Tibial nerve (tissue), 4 donors: Measurements from ENCODE around the gene RNF40.

ENCODE experiments used
- CTCF ChIP-seq, 5 experiments: fragments of 200-600 bp in 3 of 5; fragments of 450-650 bp in 2 of 5; sonication (generic) in 3 of 5; IDR thresholded peaks; one replicate each; pipeline ENCODE4 v1.5.1; 2016 to 2019; ENCODE audit warnings: antibody characterized with exemption in 5 of 5, mild to moderate bottlenecking in 3 of 5, moderate library complexity in 2 of 5
- EP300 ChIP-seq, 2 donors: sonication (generic); formaldehyde crosslinking; IDR thresholded peaks; one replicate each; pipeline ENCODE4 v1.6.1; 2017; ENCODE audit warnings: antibody characterized with exemption in 2 of 2, mild to moderate bottlenecking in 1 of 2
- POLR2A ChIP-seq, 2 donors: fragments of 450-650 bp; IDR thresholded peaks; one replicate each; pipeline ENCODE4 v1.6.1; 2017; ENCODE audit warnings: antibody characterized with exemption in 2 of 2, mild to moderate bottlenecking in 2 of 2, moderate library complexity in 2 of 2

GRCh38 chr16:30813821-30814189 is 51.7 kb downstream of the RNF40 start:
- TF ChIP-seq CTCF (IDR thresholded peaks at IDR 0.05) (no peak), POLR2A (IDR thresholded peaks at IDR 0.05) (no peak), EP300 (IDR thresholded peaks at IDR 0.05) (no peak)
